Fibroblast of lung (primary cell): ENCODE measurements around the gene GHRH. TPM values are rescaled to one million over a fixed set of nuclear protein-coding genes. Genes with fewer than 3 reads are reported as not detected.
A peak's percentile ranks its signal among the peaks of the same experiment; 100 is the strongest.

ENCODE experiments used
- DNase-seq, 2 donors: peaks; one replicate each; pipeline versions ENCODE4 v3.0.0 to v3.0.0-alpha.2; 2010; ENCODE audit warnings: low read depth in 2 of 2
- H2AFZ ChIP-seq: 2 replicates; pipeline ENCODE4 v1.5.1; 2012; ENCODE audit warnings: low read length, control low read depth, inconsistent platforms
- H3K27ac ChIP-seq: 2 replicates; pipeline ENCODE4 v1.5.1; 2011; ENCODE audit warnings: low read length, control low read depth; ENCODE audit not compliant: insufficient read depth
- H3K27me3 ChIP-seq: 2 replicates; pipeline ENCODE4 v1.5.1; 2011; ENCODE audit warnings: mild to moderate bottlenecking, low read length; ENCODE audit not compliant: control insufficient read depth, insufficient read depth
- H3K36me3 ChIP-seq: 2 replicates; pipeline ENCODE4 v1.5.1; 2011; ENCODE audit warnings: low read length; ENCODE audit not compliant: control insufficient read depth, insufficient read depth
- H3K4me1 ChIP-seq: 2 replicates; pipeline ENCODE4 v1.5.1; 2011; ENCODE audit warnings: low read length; ENCODE audit not compliant: control insufficient read depth, insufficient read depth; ENCODE audit errors: extremely low read depth
- H3K4me2 ChIP-seq: 2 replicates; pipeline ENCODE4 v1.5.1; 2011; ENCODE audit warnings: low read length, control low read depth; ENCODE audit not compliant: insufficient read depth; ENCODE audit errors: extremely low read depth
- H3K4me3 ChIP-seq, 4 experiments: fragments of 200-600 bp in 1 of 4; sonication (generic) in 1 of 4; replicated peaks in 1 of 4; 2 replicates each; pipeline ENCODE4 v1.5.1; 2011 to 2016; ENCODE audit warnings: low read length in 4 of 4, low read depth in 3 of 4, mild to moderate bottlenecking in 3 of 4, control low read depth in 2 of 4, inconsistent platforms in 1 of 4, mixed read lengths in 1 of 4; ENCODE audit not compliant: insufficient read depth in 1 of 4; ENCODE audit errors: control extremely low read depth in 1 of 4
- H3K79me2 ChIP-seq: 2 replicates; pipeline ENCODE4 v1.5.1; 2012; ENCODE audit warnings: mild to moderate bottlenecking, low read length, inconsistent platforms; ENCODE audit not compliant: control insufficient read depth, insufficient read depth
- H3K9ac ChIP-seq: 2 replicates; pipeline ENCODE4 v1.5.1; 2011; ENCODE audit warnings: mild to moderate bottlenecking, low read length, control low read depth; ENCODE audit not compliant: insufficient read depth
- H3K9me3 ChIP-seq: 2 replicates; pipeline ENCODE4 v1.5.1; 2012; ENCODE audit warnings: low read depth, low read length; ENCODE audit not compliant: control insufficient read depth, insufficient read depth
- H4K20me1 ChIP-seq: 2 replicates; pipeline ENCODE4 v1.5.1; 2011; ENCODE audit warnings: low read length; ENCODE audit not compliant: control insufficient read depth, insufficient read depth; ENCODE audit errors: extremely low read depth
- CTCF ChIP-seq, 2 donors: IDR thresholded peaks in 1 of 2; conservative IDR thresholded peaks in 1 of 2; 1 replicate in 1 of 2; 2 replicates in 1 of 2; pipeline ENCODE4 v1.5.1; 2011 to 2012; ENCODE audit warnings: low read length in 2 of 2, control low read depth in 1 of 2, inconsistent platforms in 1 of 2, low read depth in 1 of 2, mild to moderate bottlenecking in 1 of 2
- EZH2 ChIP-seq: IDR thresholded peaks from 2 replicates; pipeline ENCODE4 v1.5.1; 2012; ENCODE audit warnings: low read length, control low read depth, mild to moderate bottlenecking; ENCODE audit errors: missing control alignments
- polyA plus RNA-seq, 2 donors: library from polyadenylated mRNA; depleted of rRNA in 1 of 2; stranded (reverse) in 1 of 2; unstranded in 1 of 2; fragments of >200 nt; gene quantifications; 2 replicates each; pipeline ENCODE4 v1.2.1, GENCODE V29; 2011 to 2012; ENCODE audit warnings: missing spikeins in 1 of 2
- total RNA-seq: library from RNA; depleted of rRNA; stranded (reverse); fragments of >200 nt; gene quantifications from 2 replicates; pipeline ENCODE4 v1.2.1, GENCODE V29; 2014

Gene GHRH
- total and polyA plus RNA-seq, 2 donors (not counting 1 experiment from before 2014, with no cell fraction given): not detected

DNA sequence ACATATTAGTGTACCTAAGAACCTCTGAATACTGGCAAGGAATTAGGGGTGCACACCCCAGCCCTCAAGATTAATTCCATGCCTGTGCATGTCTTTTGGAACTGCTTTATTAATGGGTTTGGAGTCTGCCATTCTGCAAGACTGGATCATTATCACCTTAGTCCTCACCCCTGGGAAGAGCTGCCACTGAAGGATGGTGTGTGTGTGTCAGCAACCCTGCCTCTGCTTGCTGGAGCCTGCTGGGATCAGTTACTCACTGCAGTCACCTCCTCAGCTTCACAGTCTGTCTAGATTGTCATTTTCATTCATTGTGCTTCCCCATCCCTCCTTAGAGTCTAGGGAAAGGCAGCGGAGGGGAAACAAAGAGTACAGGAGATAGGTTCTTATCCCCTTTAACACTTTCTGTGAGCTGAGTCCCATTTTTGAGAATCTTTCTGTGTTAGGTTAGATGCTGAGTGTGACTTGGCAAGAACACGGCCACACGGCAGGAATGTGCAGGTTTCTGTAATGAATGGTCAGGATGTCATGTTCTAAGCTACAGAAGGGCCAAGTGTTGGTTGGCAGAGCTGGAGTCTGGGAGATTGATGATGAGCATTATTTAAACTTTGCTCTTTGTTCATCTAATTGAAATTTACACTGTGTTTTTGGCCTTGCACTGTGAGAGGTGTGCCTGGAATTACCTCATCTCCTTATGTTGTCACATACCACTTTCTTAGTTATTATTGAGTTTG lies 21.1 kb downstream of the GHRH start:
- H3K27ac ChIP-seq: no peak overlapping the region
- H3K9me3 ChIP-seq: no peaks in the 10 kb centered on the region
- no peak overlapping the region for H3K9ac ChIP-seq
- H3K79me2 ChIP-seq: no peaks in the 10 kb centered on the region
- TF ChIP-seq EZH2: no peak
- TF ChIP-seq CTCF (conservative IDR thresholded peaks at IDR 0.05 in 1 of 2, IDR thresholded peaks at IDR 0.05 in 1 of 2; ENCODE audit: low read depth in 1 of 2, low read length in 2 of 2): no peak
- no peaks in the 10 kb centered on the region for H3K27me3 ChIP-seq
- no peak overlapping the region for H2AFZ ChIP-seq
- no peaks in the 10 kb centered on the region for H4K20me1 ChIP-seq
- no peak overlapping the region for H3K4me3 ChIP-seq
- no peak overlapping the region for H3K4me2 ChIP-seq
- peaks cover 20% of the 10 kb centered on the region for H3K36me3 ChIP-seq
- peaks cover 7% of the 10 kb centered on the region for H3K4me1 ChIP-seq
- peak in 1 of 2 donors; percentile 16 for DNase-seq

DNA sequence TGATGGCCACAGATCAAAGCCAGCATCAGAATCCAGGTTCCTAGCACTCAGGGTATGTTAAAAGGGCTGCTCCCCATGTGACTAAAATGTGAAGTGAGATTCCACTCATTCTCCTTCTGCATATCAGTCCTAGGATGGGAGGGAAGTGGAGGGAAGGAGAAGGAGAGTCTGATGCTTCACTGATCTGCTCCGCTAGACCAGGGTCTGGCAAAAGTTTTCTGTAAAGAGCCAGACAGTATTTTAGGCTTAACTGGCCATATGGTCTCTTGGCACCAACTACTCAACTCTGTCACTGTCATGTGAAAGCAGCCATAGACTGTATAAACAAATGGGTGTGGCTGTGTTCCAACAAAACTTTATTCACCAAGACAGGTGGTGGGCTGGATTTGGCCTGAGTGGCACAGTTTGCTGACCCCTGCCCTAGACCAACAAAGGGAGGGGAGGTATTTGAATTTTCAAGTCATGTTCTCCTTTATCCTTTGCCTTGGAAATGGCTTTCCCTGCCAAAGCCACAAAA lies 22.6 kb downstream of the GHRH start:
- no peaks in the 10 kb centered on the region for H4K20me1 ChIP-seq
- no peak overlapping the region for H3K4me3 ChIP-seq
- H2AFZ ChIP-seq: no peak overlapping the region
- H3K4me1 ChIP-seq: peaks cover 7% of the 10 kb centered on the region
- peaks cover 22% of the 10 kb centered on the region for H3K36me3 ChIP-seq
- H3K4me2 ChIP-seq: no peak overlapping the region
- no peaks in the 10 kb centered on the region for H3K79me2 ChIP-seq
- H3K9me3 ChIP-seq: no peaks in the 10 kb centered on the region
- peak; percentile 69 to 80 for DNase-seq
- H3K27me3 ChIP-seq: no peaks in the 10 kb centered on the region
- TF ChIP-seq EZH2: no peak
- no peak for TF ChIP-seq CTCF (conservative IDR thresholded peaks at IDR 0.05 in 1 of 2, IDR thresholded peaks at IDR 0.05 in 1 of 2; ENCODE audit: low read depth in 1 of 2, low read length in 2 of 2)
- H3K27ac ChIP-seq: no peak overlapping the region
- H3K9ac ChIP-seq: no peak overlapping the region

- no peak for TF ChIP-seq CTCF (conservative IDR thresholded peaks at IDR 0.05 in 1 of 2, IDR thresholded peaks at IDR 0.05 in 1 of 2; ENCODE audit: low read depth in 1 of 2, low read length in 2 of 2)
- no peak for TF ChIP-seq EZH2
- peak in 1 of 2 donors; percentile 6 for DNase-seq
- H3K36me3 ChIP-seq: peaks cover 21% of the 10 kb centered on the region
- no peak overlapping the region for H3K9ac ChIP-seq
- no peak overlapping the region for H2AFZ ChIP-seq
- no peaks in the 10 kb centered on the region for H3K27me3 ChIP-seq
- H3K27ac ChIP-seq: no peak overlapping the region
- H3K9me3 ChIP-seq: no peaks in the 10 kb centered on the region
- no peaks in the 10 kb centered on the region for H3K79me2 ChIP-seq
- H3K4me2 ChIP-seq: no peak overlapping the region
- H3K4me1 ChIP-seq: peaks cover 7% of the 10 kb centered on the region
- no peak overlapping the region for H3K4me3 ChIP-seq
- no peaks in the 10 kb centered on the region for H4K20me1 ChIP-seq
These were observed 23.2 kb downstream of the GHRH start for GRCh38 chr20:37238426-37238825.
